ENCODE data around the gene NRG2. TPM values are rescaled to one million over a fixed set of nuclear protein-coding genes. Genes with fewer than 3 reads are reported as not detected.

Gene NRG2
- total RNA-seq, 1 donor from 2014 or later, result 0.41 TPM

DNA sequence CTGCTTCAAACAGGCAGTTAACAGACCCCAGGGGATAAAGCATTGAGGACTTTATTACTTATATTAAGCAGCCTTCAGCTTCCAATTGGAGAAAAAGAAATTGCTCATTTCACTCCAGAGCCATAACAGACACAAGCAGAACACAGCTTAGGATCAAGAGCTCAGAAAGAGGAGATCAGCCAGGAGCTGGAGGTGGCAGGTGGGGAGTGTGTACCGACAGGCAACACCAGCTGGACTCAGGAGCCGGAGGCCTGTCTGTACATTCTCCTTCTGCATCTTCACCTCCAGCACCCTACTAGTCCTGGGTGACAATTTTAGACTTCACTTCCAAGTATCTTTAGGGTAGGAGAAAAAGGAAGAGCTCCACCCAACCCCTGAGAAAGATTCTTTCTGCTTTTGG lies 35.8 kb downstream of the NRG2 start:
- no peak for DNase-seq

GRCh38 chr5:140005145-140005591 lies 37.9 kb downstream of the NRG2 start:
- DNase-seq, result no peak

DNA sequence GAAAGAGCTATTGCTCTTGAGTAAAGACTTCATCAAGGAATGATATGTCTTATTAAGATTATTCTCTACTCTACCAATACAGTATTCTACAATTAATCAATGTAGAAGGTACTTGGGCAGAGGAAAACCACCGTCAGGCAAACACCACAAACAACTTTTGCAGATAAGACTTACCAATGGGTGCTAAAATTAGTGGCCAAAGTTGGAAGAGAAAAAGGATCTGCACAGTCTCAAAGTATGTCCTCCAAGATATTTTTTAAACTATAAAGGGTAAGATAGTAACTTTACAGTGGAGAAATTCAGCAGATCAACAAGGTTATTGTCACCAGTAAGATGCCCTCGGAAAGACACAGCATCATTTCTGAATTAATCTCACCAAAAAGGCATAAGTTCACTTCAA lies 38.9 kb downstream of the NRG2 start:
- DNase-seq, result no peak

DNA sequence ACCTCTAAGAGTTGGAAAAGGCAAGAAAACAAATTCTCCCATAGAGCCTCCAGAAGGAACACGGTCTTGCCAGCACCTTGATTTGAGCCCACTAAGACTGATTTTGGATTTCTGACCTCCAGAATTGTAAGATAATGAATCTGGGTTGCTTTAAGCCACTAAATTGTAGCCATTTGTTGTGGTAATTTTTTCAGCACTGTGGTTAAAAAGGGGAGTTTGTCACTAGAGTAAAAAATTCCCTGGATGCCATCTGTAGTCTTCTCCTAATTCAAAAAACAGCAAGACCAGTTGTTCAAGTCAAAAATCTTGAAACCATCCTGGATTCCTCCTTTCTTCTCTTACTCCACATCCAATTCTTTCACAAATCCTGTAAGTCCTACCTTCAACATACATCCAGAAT lies 39.6 kb downstream of the NRG2 start:
- no peak for DNase-seq

- DNase-seq, result peak; percentile 35
Measured at GRCh38 chr5:140000332-140000731, 42.8 kb downstream of the NRG2 start.

GRCh38 chr5:139998837-139999236 lies 44.3 kb downstream of the NRG2 start:
- DNase-seq, result no peak

DNA sequence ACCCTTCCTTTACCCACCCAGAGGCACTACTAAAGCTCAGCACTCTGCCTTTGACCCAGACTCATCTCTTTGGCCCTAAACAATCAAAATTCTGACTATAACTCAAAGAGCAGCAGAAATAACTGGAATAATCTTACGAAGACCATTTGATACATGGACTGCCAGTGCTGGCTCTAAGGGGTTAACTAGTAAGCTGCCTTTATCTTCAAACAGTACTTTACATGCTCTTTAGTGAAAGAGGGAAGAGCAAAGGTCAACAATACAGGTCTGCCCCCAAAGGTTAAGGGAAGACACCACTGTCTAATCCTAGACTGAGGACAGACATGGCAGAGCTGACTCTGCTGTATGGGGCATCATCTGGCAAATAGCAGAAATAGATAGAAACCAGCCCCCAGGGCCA lies 45.8 kb downstream of the NRG2 start:
- DNase-seq, result no peak

GRCh38 chr5:139995929-139996328 lies 47.2 kb downstream of the NRG2 start:
- no peak for DNase-seq

GRCh38 chr5:139994234-139994633 lies 48.9 kb downstream of the NRG2 start:
- no peak for DNase-seq

GRCh38 chr5:139985733-139986132 lies 57.4 kb downstream of the NRG2 start:
- no peak for DNase-seq

DNA sequence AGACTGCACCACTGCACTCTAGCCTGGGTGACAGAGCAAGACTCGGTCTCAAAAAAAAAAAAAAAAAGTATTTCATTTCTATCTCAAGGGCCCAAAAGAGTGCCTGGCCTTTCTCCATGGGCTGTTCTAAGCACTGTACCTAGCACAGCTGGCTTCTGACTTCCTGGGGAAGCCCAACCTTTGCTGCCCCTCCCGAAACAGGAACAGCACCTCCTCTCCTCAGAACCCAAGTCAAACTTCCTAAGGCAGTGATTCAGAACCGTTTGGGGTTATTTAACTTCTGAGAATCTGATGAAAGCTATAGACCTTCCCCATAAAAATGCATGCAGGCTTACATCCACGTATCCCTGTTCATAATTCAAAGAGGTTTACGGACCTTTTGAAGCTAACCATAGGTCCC lies 57.8 kb downstream of the NRG2 start:
- no peak for DNase-seq

GRCh38 chr5:139984816-139985215 lies 58.3 kb downstream of the NRG2 start:
- no peak for DNase-seq

- no peak for DNase-seq
Measured at GRCh38 chr5:139982975-139983240, 60.2 kb downstream of the NRG2 start.

DNA sequence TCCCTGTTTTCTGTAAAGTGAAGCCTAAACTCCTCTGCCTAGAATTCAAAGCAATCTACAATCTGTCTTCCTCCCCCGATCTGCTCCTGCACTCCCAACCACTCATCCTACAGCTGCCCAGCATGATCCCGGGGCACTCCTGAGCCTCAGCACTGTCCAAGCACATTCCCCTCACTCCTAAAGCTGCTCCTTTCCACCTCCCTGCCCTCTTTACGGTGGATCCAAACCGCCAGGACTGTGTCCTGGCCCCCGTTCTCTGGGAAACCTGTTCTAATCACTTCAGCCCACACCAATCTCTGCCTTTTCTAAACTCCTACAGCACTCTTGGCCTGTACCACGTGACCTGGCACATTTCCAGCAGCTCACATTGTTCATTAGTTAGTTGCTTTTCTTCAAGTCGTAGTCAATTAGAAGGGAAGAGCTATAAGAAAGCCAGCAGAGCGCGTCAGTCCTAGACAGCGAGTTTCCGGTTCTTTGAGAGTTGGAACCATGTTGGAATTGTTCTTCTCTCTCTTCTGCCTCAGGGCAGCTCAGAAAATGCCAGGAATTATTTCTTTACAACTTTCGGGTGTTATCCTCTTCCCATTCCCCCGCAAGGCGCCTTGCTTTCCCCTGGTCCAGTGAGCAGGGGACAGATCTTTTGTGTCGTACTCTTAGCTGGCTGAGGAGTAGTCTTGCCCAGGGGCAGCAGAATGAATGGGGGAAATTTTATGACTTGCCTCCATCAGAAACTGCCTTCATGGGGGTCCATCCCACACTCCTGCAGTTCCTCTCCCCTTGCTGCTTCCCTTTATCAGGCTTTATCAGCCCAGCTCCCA lies 60.7 kb downstream of the NRG2 start:
- DNase-seq, result peak; percentile 60

GRCh38 chr5:139980765-139981164 lies 62.3 kb downstream of the NRG2 start:
- DNase-seq, result no peak

DNA sequence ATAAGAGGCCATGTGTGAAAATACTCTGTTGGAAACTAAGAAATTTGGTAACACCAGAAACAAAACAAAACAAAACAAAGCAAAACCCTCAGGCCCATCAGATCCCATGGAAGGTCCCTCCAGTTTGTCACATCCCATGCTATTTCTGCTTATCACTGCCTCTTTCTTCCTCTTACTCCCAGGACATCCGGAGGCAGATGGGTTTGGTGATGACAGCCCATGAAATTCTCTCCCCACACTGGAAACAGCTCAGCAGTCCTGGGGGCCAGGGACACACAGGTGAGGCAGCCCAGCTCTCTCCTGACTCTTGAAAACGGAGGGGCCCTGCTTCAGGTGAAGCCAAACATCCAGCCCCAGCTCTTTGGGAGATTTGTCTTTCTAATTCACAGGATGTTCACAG lies 63.2 kb downstream of the NRG2 start:
- no peak for DNase-seq

- no peak for DNase-seq
Measured at GRCh38 chr5:139979518-139979917, 63.6 kb downstream of the NRG2 start.

- DNase-seq, result no peak
Measured at GRCh38 chr5:139976703-139977102, 66.4 kb downstream of the NRG2 start.

GRCh38 chr5:139975942-139976341 lies 67.2 kb downstream of the NRG2 start:
- DNase-seq, result no peak

- DNase-seq, result no peak
Measured at GRCh38 chr5:139975306-139975705, 67.8 kb downstream of the NRG2 start.

GRCh38 chr5:139974661-139975060 lies 68.4 kb downstream of the NRG2 start:
- DNase-seq, result no peak

DNA sequence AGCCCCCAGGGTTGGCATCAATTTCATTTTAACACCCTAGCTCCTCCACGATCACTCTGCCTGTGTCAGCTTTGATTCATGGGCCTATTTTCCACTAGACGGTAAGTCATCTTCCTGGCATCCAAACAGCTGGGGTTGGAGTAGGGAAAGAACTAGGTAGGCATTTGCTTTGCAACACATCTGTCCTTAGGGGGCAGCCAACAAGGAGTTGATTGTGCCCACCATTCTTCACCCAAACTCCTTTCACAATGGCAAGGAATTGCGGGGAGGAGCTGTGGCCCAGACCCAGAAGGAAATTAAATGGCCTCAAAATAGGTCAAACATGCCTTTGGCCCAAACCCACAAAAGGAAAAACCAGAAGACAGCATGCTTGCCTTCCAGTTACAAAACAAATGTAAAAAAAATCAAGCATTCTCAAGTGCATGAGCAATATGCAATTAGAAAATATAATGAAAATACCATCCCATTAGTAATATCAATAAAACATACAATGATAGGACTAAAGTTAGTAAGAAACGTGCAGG lies 71.8 kb downstream of the NRG2 start:
- DNase-seq, result no peak

DNA sequence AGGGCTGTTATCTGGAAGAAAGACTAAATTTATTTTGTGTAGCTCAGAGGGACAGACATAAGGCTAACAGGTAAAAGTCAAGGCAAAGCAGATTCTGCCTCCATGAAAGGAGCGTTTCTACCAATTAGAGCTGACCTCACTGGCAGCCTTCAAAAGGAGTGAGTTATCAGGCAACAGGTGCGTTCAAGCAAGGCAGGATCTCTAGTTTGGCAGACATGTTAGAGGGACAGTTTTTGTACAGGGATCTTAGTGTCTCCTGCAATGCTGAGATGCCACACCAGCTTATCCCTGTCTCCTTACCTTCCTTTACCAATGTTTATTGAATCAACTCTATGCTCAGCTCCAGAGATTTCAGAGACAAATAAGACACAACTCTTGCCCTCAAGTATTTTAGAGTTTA lies 73.8 kb downstream of the NRG2 start:
- DNase-seq, result no peak

- peak; percentile 93 for DNase-seq
Measured at GRCh38 chr5:139968547-139969261, 74.4 kb downstream of the NRG2 start.
